Globus pallidus (tissue), 1 donor: ENCODE results near the gene LRP5.

Experiments
- DNase-seq: peaks from one replicate; pipeline ENCODE4 v3.0.0-alpha.2; 2015; ENCODE audit warnings: low spot score

The LRP5 gene

GRCh38 chr11:68312117-68312779 lies at the start of gene LRP5:
Gene LRP5 (plus strand): TSS chr11:68312591. CDS start chr11:68312715, 124 bp downstream.
- DNase-seq, result no peak

- no peak for DNase-seq
Measured at GRCh38 chr11:68263444-68264035, 48.9 kb upstream of the LRP5 start.

GRCh38 chr11:68264244-68264643 lies 48.1 kb upstream of the LRP5 start:
- DNase-seq, result no peak

GRCh38 chr11:68264741-68265540 lies 47.5 kb upstream of the LRP5 start:
- DNase-seq, result no peak

- DNase-seq, result peak; percentile 72
Measured at GRCh38 chr11:68266121-68266891, 46.1 kb upstream of the LRP5 start.

GRCh38 chr11:68266936-68267880 lies 45.2 kb upstream of the LRP5 start:
- no peak for DNase-seq

GRCh38 chr11:68267881-68268240 lies 44.5 kb upstream of the LRP5 start:
- no peak for DNase-seq

GRCh38 chr11:68269414-68270081 lies 42.8 kb upstream of the LRP5 start:
- no peak for DNase-seq

- no peak for DNase-seq
Measured at GRCh38 chr11:68270196-68271022, 42.0 kb upstream of the LRP5 start.

- peak; percentile 63 for DNase-seq
Measured at GRCh38 chr11:68271023-68271780, 41.2 kb upstream of the LRP5 start.

- DNase-seq, result peak; percentile 96
Measured at GRCh38 chr11:68271781-68272608, 40.4 kb upstream of the LRP5 start, which contains the start of gene C11orf24. Gene C11orf24 (minus strand): TSS chr11:68271973. CDS start chr11:68263767, 8,206 bp downstream.

- no peak for DNase-seq
Measured at GRCh38 chr11:68273026-68273738, 39.2 kb upstream of the LRP5 start.

- no peak for DNase-seq
Measured at GRCh38 chr11:68274306-68274705, 38.1 kb upstream of the LRP5 start.

- no peak for DNase-seq
Measured at GRCh38 chr11:68275721-68276507, 36.5 kb upstream of the LRP5 start.

GRCh38 chr11:68276861-68277260 lies 35.5 kb upstream of the LRP5 start:
- no peak for DNase-seq

- no peak for DNase-seq
Measured at GRCh38 chr11:68279676-68280075, 32.7 kb upstream of the LRP5 start.
